Measurements from ENCODE around the gene UIMC1. TPM values are rescaled to one million over a fixed set of nuclear protein-coding genes. Genes with fewer than 3 reads are reported as not detected.

Gene UIMC1
- total and polyA plus RNA-seq, 3 donors from 2014 or later = 78.3 to 141 (median 89.9) TPM

DNA sequence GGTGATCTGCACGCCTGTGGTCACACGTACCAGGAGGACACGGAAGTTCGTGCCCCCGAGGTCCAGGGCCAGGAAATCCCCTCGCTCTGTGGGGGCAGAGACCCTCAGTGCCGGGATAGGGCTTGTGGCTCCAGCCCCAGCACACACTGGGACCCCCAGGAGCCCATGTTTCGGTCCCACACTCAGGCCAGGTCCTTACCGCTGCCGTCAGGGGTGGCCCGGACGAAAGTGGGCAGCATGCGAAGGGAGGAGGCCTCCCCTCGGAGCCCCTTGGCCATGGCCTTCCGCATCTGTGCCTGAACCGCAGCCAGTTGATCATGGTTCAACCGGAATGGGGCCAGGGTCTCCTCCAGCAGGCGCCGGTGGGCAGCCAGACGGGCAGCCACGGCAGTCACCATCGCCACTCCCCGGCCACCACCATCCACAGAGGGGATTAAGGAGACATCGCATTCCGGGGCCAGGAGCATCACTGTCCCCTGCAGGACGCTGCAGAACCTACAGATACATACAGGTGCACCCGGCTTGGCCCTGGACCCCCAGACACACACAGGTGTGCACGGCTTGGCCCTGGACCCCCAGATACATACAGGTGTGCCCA is 119.2 kb downstream of the UIMC1 start:
- Histone ChIP-seq H3K27me3 (no peaks in the 10 kb centered on the region), H3K9me3 (no peaks in the 10 kb centered on the region), H3K4me1 (no peaks in the 10 kb centered on the region), H3K27ac (no peak overlapping the region), H3K36me3 (ENCODE audit: low read depth, missing control alignments) (no peaks in the 10 kb centered on the region), H3K4me3 (no peak overlapping the region)
- TF ChIP-seq CTCF (IDR thresholded peaks at IDR 0.05) (no peak), POLR2A (IDR thresholded peaks at IDR 0.05) (no peak)
- intact Hi-C loops (cut with DNase I; ENCODE audit: low total_unique reads) = no loop called here
- DNase-seq = no peak
- 88 to 94% methylated on average over 10 to 28 of the region's 28 CpGs for WGBS, 2 donors

DNA sequence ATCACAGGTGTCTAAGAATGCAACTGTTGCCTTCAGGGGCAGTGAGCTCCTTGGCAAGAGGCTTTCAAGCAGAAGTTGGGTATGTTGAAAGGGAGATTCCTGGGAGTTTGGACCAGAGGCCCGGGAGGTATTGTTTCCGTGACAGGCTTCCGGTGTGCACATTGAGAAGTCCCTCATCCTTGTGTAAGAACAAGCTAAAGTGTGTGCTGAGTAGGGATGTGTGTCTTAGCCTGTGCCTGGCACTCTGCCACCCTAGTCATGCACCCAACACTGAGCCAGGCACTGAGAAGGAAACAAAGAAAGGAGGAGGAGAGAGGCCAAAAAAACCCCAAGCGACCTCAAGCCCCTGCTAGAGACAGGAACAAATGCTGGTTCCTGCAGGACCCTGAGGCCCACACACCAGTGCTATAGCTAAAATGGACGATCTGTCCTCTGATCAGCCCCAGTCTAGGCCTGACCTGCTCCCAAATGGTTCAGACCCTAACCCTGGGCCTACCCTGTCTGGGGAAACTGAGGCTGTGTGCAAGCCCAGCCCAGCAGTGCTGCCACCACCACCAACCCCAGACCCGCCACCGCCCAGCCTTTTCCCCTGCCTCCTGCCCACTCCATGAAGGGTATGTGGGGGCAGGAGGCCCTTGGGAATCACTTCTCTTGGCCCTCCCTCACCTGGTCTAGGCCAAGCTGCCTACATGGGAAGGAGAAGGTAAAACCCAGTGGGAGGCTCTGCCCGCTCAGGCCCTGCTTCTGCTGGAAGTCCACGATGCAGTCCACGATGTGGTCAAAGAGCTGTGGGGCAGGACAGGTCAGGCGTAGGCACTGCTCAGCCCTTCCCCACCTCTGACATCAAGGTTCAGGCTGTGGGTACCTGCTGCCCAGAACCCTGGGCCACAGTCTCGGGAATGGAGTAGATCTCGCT is 120.0 kb downstream of the UIMC1 start:
- no peak overlapping the region for H3K4me3 ChIP-seq
- intact Hi-C loops (cut with DNase I; ENCODE audit: low total_unique reads) = no loop called here

GRCh38 chr5:176884571-176884890 is 122.0 kb downstream of the UIMC1 start:
- intact Hi-C loops (cut with DNase I; ENCODE audit: low total_unique reads) = no loop called here
- no peaks in the 10 kb centered on the region for H3K36me3 ChIP-seq (ENCODE audit: low read depth, missing control alignments)

More for the DNA sequence above, 120.0 kb downstream of the UIMC1 start:
- Histone ChIP-seq H3K9me3 (no peaks in the 10 kb centered on the region), H3K27ac (no peak overlapping the region), H3K36me3 (ENCODE audit: low read depth, missing control alignments) (no peaks in the 10 kb centered on the region), H3K4me1 (no peaks in the 10 kb centered on the region), H3K27me3 (no peaks in the 10 kb centered on the region)
- TF ChIP-seq POLR2A (IDR thresholded peaks at IDR 0.05) = no peak
- DNase-seq = no peak
- 90% methylated on average over 8 to 13 of the region's 13 CpGs for WGBS, 2 donors

DNA sequence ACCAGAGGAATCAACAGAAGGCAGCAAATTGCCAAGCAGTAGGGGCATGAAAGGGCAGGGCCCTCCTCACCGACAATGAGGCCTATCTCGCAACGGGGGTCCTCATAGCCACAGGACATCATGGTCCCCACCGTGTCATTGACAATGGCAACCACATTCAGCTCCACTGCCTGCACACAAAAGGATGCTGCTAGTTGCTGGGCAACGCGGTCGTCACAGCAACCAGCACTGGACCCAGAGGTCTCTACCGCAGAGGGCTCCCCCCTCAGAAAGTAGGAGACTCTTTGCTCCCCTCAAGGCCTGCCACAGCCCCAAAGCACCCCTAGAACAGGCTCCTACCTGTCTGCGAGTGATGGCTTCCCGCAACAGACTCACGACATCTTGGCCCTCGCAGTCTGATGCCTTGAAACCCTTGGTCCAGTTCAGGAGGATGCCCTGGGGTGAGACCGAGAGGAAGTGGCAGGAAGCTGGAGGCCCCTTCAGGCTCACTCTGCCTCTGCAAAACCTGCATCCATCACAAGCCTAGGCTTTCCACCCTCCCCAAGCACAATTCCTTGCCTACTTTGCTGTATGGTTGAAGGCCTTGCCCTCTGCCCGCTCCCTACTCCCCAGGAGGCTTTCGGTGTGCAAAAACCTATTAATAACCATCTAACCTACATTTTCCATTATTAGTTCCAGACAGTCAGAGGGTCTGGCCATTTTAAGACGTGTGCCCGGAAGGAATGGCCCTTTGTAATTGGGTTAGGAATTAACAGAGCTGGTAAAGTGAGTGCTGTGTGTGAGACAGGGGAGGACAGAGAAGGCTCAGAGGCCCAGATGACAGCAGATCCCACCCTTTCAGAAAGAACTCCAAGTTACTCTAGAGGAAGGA is 122.6 kb downstream of the UIMC1 start:
- 93 to 99% methylated on average over 5 to 17 of the region's 17 CpGs for WGBS, 2 donors
- no peaks in the 10 kb centered on the region for H3K4me1 ChIP-seq
- H3K4me3 ChIP-seq = no peak overlapping the region
- H3K36me3 ChIP-seq (ENCODE audit: low read depth, missing control alignments) = no peaks in the 10 kb centered on the region
- no peak overlapping the region for H3K27ac ChIP-seq
- TF ChIP-seq POLR2A (IDR thresholded peaks at IDR 0.05) = no peak
- no peak for TF ChIP-seq CTCF (IDR thresholded peaks at IDR 0.05)
- H3K9me3 ChIP-seq = no peaks in the 10 kb centered on the region
- no peak for DNase-seq
- intact Hi-C loops (cut with DNase I; ENCODE audit: low total_unique reads) = no loop called here
- no peaks in the 10 kb centered on the region for H3K27me3 ChIP-seq

More at GRCh38 chr5:176884571-176884890, 122.0 kb downstream of the UIMC1 start:
- 66 to 71% methylated on average over 4 of the region's 4 CpGs for WGBS, 2 donors
- Histone ChIP-seq H3K9me3 (no peaks in the 10 kb centered on the region), H3K27me3 (no peaks in the 10 kb centered on the region), H3K4me3 (no peak overlapping the region), H3K27ac (no peak overlapping the region), H3K4me1 (no peaks in the 10 kb centered on the region)
- DNase-seq = no peak
- TF ChIP-seq POLR2A (IDR thresholded peaks at IDR 0.05) (no peak), CTCF (IDR thresholded peaks at IDR 0.05) (no peak)

GRCh38 chr5:176882567-176882903 is 124.0 kb downstream of the UIMC1 start:
- no peak overlapping the region for H3K27ac ChIP-seq
- no peaks in the 10 kb centered on the region for H3K4me1 ChIP-seq
- no peak overlapping the region for H3K4me3 ChIP-seq
- DNase-seq = no peak
- H3K9me3 ChIP-seq = no peaks in the 10 kb centered on the region
- intact Hi-C loops (cut with DNase I; ENCODE audit: low total_unique reads) = no loop called here
- WGBS, 2 donors = 53 to 68% methylated on average over 4 to 6 of the region's 6 CpGs
- TF ChIP-seq CTCF (IDR thresholded peaks at IDR 0.05) (no peak), POLR2A (IDR thresholded peaks at IDR 0.05) (no peak)
- no peaks in the 10 kb centered on the region for H3K27me3 ChIP-seq
- H3K36me3 ChIP-seq (ENCODE audit: low read depth, missing control alignments) = no peaks in the 10 kb centered on the region

Measured in testis (tissue), 3 donors.